GM19023 (cell line): ENCODE measurements around the gene AP1B1.

Source experiments
- ATAC-seq: cut with Tn5 transposase; IDR thresholded peaks from one replicate; pipeline ENCODE4 v1.9.1; 2021; ENCODE audit warnings: mild to moderate bottlenecking, moderate library complexity; ENCODE audit not compliant: unreplicated experiment

Gene AP1B1

DNA sequence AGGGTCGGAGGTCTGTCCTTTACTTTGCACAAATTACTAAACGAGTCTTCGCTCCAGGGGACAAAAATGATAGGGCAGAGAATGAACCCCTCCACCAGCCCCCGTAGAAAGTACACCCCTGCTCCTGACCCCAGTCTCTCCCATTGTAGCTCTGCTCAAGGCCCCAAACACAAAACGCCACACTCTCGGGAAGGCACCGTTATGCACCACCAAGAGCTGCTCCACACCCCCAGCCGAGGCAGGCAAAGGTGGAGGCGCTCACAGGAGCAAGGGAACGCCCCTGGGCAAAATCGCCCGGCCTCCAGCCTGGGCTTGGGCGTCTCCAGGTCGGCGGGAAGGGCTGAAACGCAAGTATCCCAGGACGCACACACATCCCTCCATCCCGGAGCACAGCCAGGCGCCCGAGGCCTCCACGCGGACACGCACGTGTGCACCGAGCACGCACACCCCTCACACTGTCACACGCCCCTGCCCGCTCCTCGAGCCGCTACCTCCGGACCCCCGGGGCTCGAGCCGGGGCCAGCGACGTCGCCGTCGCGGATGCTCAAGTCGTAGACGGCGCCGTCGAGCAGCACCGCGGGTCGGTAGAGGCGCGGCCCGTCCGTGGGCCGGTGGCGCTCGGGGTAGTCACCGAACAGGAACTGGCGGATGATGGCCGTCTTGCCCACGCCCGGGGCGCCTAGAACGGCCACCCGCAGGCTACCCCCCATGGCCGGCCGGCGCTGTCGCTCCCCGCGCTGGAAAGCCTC, 73.7 kb downstream of the AP1B1 start:
- no peak for ATAC-seq

DNA sequence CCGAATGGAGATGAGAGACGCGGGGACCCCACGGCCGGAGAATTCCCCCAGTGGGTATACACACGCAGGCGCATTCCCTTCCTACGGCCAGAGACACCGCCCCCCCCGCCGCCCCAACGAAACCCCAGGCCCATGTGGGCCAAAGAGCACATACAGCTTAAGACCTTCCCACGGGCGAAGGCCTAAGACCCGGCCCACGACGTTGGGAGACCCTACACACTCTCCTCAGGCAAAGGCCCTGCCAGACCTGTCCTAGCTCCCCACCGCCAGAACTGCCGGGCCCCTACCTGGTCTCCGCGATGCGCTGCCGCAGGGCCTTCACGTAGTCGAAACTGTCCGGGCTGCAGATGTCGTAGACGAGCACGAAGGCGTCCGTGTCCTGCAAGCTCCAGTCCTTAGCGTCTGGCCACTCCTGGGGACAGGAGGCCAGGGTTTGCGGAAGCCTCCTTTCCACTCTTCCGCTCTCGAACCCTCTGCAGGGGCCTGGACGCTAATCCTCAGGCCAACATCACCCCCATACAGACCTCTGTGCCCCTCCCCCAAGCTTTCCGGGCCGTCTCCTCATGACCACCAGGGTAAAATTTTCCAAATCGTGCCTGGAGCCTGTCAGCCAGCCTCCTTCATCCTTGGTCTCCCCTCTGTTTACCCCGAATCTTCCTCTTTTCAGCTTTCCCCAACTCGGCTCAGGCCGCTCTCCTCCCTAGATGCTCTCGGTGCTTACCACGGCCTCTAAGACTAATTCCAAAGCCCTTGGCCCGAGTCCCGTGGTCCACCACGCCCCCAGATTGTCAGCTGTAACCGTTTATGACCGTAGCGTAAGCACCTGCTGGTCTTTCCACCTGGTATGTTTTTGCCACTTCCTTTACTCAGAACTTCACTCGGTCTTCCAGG, 74.5 kb downstream of the AP1B1 start:
- ATAC-seq: no peak

DNA sequence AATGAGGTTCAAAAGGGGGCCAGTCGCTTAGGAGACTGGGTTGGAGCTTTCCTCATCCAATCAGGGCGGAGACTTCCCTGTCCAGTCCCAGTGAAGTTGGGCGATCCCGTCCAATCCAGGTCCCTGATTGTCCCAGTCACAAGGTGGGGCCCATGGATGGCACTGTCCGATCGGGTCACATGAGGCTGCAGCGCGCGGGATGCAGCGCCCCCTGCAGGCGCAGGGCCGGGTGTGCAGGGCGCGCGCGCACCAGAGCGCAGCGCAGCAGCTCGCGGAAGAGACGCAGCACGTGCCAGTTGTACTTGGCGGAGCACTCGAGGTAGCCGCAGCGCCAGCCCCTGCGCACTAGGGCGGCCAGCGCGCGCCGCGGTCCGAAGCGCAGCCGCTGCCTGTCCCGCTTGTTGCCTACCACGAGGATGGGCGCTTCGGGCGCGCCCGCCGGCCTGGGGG, 75.2 kb downstream of the AP1B1 start:
- no peak for ATAC-seq

DNA sequence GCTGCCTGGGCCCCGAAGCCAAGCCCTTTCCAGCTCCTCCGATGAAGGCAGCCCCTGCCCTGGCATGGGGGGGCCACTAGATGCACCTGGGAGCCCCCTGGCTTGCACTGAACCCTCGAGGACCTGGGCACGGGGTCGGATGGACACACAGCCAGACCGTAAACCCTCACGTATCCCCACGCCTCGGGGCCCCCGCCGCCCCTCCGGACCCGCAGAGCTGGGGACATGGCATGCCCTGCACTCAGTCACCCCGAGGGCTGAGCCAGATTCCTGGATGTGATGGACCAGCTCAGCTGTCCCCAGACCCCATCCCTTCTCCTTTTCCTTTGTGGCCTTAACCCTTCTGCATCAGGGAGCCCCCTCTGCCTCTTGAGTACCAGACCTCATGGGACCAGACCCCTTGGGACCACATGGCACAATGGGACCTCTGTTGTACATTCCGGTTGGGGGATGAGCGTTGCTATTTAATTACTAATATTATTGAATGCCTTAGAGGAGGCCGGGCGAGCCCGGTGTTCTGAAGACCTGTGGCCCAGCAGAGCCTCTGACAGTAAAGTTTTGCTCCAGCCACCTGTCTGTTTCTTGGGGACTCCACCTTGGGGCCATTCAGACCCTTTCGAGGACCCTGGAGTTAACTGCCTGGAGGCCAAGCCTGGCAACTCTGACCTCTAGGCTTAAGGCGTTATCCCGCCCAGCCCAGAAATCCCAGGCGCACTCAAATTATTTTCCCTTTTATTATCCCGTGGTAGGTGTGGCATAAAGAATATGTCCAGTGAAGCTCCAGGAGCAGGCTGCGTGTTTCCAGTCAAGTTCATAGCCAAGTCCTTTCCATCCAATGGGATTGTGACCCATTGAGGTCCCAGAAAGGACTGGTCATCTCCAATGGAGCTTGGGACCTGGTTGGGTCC, 75.9 kb downstream of the AP1B1 start:
- ATAC-seq: no peak

DNA sequence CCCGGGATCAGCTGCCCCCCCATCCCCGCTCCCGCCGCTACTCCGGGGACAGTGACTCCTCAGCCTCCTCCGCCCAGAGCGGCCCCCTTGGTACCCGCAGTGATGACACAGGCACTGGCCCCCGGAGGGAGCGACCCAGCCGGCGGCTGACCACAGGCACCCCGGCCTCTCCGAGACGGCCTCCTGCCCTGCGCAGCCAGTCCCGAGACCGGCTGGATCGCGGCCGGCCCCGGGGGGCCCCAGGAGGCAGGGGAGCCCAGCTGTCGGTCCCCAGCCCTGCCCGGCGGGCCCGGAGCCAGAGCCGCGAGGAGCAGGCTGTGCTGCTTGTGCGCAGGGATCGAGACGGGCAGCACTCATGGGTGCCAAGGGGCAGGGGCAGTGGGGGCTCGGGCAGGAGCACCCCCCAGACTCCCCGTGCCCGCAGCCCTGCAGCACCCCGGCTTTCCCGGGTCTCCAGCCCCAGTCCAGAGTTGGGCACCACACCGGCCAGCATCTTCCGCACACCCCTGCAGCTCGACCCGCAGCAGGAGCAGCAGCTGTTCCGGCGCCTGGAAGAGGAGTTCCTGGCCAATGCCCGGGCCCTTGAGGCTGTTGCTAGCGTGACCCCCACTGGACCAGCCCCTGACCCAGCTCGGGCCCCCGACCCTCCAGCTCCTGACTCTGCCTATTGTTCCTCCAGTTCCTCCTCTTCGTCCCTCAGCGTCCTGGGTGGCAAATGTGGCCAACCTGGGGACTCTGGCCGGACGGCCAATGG, 76.7 kb downstream of the AP1B1 start:
- no peak for ATAC-seq

DNA sequence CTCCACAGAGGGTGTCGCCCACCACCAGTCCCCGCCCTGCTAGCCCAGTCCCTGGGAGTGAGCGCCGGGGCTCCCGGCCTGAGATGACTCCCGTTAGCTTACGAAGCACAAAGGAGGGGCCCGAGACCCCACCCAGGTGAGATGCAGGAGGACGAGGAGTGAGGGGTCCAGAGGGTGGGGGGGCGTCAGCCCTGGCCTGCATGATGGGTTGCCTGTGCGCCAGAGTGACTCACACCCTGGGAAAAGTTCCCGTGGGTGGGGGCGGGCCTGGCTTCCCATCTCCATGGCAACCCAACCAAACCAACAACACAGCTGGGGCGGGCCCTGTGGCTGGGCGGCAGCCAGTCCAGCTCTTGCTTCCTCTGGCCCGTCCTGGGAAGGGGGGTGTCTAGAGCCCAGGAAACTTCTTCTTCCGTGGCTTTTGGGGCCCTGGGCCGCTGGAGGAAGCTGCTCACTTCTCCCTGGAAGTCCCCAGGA, 77.5 kb downstream of the AP1B1 start:
- ATAC-seq: peak; percentile 56

DNA sequence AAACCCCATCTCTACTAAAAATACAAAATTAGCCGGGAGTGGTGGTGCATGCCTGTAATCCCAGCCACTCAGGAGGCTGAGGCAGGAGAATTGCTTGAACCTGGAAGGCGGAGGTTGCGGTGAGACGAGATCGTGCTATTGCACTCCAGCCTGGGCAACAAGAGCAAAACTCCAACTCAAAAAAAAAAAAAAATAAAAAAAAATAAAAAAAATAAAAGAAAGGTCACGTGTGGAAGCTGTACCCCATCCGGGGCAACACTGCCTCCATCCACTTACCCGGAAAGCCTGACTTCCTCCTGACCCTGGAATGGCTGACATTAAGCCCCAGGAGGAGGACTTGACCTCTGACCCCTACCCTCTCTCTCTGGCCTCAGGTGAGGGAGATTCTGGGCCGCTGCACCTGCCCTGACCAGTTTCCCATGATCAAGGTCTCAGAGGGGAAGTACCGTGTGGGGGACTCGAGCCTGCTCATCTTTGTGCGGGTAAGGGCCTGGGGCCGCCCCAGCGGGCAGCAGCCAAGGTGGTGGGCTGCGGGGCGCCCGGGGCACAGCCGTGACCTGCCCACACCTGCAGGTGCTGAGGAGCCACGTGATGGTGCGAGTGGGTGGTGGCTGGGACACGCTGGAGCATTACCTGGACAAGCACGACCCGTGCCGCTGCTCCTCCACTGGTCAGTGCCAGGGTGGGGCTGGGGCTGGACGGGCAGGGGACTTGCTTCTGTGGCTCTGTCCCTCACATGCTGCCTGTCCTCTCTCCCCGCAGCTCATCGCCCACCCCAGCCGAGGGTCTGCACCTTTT, 78.1 kb downstream of the AP1B1 start:
- no peak for ATAC-seq

DNA sequence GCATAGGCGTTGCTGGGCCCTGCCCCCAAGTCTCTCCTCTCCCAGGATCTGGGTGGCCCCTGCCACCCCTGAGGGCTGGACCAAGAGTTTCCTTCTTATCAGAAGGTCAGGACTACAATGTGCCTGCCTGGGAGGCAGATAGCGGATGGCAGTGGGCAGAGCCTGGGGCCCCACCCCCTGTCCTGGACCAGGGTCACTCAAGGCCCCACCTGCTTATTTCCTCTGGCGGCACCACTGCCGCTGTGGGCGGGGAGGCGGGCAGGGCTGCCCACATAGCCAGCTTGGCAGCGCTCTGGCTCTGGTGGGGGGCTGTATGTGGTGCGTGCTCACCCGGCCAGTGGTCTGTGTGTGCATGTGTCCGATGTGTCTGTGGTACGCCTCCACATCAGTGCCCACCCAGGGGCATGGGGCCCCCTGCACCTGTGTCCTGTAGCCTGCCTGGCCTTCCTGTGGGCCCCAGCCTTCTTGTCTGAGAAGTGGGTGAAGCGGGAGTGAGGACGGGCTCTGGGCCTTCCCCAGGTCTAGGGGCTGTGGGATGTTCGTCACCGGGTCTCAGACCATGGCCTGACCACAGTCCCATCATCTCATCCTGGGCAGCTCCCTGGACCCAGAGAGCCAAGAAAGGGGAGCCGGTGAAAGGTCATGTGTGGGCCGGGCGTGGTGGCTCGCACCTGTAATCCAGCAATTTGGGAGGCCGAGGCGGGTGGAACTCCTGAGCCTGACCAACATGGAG, 78.9 kb downstream of the AP1B1 start:
- ATAC-seq: no peak

DNA sequence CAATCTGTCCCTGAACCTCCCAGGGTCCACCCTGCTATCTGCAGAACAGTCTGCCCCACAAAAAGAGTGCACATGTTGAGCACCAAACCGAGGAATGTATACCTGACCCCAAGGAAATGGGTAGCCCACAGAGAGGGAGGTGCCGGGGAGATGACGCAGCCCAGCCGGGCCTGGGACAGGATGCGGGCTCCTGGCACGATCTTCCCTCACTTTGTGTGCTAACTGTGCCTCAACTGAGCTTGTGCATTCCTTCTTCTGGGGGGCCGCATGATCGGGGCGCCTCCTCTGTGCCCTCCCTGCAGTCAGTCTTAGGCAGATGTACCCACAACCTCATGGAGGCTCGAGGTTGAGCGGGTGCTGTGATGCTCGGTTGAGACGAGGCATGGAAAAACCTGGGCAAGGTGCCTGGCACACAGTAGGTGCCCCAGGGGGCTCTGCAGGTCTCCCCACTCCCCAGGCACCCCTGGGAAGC, 79.5 kb downstream of the AP1B1 start:
- no peak for ATAC-seq

DNA sequence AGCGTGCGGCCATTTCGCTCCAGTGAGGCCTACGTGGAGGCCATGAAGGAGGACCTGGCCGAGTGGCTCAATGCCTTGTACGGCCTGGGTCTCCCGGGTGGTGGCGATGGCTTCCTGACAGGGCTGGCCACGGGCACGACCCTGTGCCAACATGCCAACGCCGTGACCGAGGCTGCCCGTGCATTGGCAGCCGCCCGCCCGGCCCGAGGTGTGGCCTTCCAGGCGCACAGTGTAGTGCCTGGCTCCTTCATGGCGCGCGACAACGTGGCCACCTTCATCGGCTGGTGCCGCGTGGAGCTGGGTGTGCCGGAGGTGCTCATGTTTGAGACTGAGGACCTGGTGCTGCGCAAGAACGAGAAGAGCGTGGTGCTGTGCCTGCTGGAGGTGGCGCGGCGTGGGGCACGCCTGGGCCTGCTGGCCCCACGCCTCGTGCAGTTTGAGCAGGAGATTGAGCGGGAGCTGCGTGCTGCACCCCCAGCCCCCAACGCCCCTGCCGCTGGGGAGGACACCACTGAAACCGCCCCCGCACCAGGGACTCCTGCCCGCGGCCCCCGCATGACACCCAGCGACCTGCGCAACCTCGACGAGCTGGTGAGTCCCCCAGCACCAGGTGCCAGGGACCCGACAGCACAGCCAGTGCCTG, 80.1 kb downstream of the AP1B1 start:
- no peak for ATAC-seq

DNA sequence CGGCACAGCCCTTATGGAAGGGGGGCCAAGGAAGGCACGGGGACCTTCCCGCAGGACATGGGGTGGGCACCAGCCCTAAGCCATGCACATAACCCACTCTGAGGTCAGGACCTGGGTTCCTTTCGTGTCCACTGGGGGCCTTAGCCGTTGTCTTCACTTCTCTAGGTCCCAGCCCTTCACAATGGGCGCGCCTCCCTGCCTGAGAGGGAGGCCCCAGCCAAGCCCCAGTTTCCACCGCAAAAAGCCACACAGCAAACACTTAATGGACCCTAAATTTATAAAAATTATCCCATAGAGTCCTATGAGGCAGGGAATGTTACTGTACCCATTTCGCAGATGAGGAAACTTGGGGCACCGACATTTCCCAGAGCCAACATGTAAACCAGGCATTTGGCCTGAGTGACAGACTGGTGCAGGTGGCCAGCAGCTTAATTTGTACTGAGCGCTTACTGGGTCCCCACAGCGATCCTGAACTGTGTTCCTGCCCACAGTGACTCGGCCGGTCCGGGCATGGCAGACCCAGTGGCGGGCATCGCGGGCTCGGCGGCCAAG, 80.7 kb downstream of the AP1B1 start:
- no peak for ATAC-seq

DNA sequence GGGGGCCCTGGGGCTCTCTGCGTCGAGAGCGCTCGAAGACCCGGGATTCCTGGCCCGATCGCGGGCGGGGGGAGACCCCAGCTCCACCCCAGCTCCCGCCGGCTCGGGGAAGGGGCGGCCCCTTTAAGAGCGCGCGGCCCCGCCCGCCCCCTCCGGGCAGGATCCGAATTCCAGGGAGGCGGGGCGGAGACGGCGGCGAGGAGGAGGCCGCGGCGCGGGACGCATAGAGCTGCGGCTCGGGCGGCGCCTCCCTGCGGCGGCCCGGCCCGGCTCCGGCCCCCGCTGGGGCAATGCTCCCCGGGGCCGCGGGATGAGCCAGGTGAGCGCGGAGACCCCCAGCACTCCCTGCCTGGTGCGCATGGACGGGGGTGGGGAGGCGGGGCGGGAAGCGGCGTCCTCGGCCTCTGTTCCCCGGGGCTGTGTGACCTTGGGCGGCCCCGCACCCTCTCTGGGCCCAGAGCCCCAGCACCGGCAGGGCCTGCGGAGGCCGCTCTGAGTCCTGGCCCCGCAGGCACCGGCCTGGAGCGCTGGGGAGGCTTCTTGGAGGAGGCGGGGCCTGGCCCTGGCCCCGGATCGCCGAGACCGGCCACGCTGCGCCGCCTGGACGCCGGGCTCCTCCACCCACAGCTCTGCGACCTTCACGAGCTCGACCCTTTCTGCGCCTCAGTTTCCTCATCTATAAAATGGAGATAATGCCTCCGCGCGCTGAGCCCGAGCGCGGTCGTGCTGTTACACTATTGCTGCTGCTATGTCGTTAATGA, 81.4 kb downstream of the AP1B1 start:
- ATAC-seq: no peak

DNA sequence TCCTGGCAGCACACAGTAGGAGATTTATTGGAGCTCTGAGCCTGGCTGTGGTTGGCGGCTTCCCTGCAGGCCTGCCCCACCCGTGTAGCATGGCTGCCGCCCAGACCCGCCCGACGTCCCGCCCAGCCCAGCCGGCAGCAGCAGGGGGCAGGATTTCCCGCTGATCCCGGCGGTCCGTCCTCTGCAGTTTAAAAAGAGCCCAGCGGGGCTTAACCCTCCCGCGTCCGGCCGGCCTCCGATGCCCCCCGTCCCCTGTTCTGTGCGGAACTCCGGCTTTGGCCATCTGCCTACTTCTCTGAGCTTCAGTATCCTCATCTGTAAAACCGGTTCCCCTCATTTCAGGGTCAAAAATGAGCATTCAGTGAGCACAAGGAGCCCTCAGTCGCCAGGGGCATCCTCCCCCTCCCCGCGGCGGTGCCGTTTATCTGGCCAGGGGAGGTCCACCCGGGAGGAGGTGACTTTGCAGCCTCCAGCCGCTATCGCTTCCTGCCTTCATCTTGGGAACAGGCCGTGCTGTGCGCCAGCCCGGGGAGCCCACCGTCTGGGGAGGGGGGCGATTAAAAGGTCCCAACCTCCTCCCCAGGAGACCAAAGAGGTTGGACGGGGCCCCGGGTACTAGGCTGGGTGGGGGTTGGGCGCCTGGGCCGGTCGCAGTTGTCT, 82.1 kb downstream of the AP1B1 start, which contains the start of gene GAS2L1:
Gene GAS2L1 (plus strand): TSS at position 476 of the 660 bp plus-strand sequence. CDS start 1,456 bp downstream, outside the sequence.
- no peak for ATAC-seq

DNA sequence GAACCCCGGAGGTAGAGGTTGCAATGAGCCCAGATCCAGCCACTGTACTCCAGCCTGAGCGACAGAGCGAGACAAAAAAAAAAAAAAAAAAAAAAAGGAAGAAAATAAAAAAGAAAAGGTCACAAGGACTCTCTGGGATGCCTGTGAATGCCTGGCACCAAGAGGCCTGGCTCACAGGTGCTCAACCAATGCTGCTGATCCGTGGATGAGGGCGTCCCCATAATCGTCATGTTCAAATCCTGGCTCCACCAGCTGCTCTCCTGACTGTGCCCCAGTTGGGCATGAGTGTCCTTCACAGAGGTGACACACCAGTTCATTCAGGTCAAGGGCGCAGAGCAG, 82.6 kb downstream of the AP1B1 start:
- ATAC-seq: no peak

DNA sequence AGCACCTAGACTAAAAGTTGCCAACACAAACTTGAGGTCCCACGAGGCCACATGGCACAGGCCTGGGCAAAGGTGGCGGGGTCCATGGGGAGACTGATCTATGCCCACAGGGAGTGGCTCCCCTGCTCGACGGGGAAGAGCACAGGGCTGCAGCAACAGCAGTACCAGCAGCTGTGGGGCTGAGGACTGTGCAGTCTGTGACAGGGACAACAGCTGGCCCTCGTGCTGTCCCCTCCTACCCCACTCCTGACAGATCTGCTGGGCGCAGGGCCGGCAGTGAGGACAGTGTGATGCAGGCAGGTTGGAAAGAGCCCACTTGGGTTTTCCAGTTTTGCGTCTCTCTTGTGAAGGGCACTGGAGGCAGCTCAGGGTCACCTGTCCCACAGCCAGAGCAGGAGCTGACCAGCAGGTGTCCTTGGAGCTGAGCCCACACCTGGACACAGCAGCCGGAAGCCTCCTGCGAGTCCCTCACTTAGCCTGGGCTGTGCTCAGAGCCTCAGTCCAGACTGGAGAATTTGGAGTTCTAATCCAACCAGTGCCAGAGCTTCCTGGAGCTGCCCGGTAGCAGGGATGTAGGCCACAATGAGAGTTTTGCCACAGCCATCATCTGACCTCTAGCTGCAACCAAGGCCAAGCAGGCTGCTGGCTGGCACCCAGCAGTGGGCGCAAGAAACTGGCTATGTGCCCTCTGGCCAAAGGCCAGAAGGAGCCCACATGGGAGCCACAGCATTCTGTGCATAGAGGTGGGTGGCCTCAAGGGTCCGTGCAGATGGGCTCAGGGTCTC, 85.5 kb downstream of the AP1B1 start:
- ATAC-seq: no peak

DNA sequence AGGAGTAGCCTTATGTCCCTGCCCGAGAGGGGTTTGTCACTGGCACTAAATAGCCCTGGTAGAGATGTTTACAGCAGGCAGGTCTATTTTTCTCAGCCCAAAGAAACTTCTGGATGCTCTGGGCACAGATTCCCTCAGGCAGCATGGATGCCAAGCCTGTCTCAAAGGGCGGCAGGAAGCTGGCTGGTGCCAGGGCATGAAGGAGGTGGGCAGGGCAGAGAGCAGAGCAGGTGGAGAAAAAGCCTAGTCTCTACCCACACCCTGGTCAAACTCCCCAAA, 86.0 kb downstream of the AP1B1 start:
- no peak for ATAC-seq
